Body of pancreas (tissue), 4 donors: ENCODE data around the gene TBC1D9B.

ENCODE experiments used
- CTCF ChIP-seq, 7 experiments: fragments of 450-650 bp in 4 of 7; fragments of 200-600 bp in 3 of 7; sonication (generic) in 3 of 7; IDR thresholded peaks; one replicate each; pipeline ENCODE4 v1.5.1; 2016 to 2019; ENCODE audit warnings: antibody characterized with exemption in 7 of 7
- POLR2A ChIP-seq, 3 donors: fragments of 450-650 bp; IDR thresholded peaks; one replicate each; pipeline ENCODE4 v1.6.1; 2016; ENCODE audit warnings: antibody characterized with exemption in 3 of 3, mild to moderate bottlenecking in 2 of 3

GRCh38 chr5:179869641-179870402 is 37.9 kb downstream of the TBC1D9B start:
- TF ChIP-seq POLR2A (IDR thresholded peaks at IDR 0.05) (no peak), CTCF (IDR thresholded peaks at IDR 0.05) (no peak)
